HEK293 (cell line): Measurements from ENCODE around the gene AMD1.

Experiments
- GLI2 ChIP-seq: fragments of 450-650 bp; formaldehyde crosslinking; IDR thresholded peaks from 2 replicates; pipeline ENCODE4; 2017; ENCODE audit warnings: missing biosample characterization, missing genetic modification characterization, low read depth, borderline replicate concordance
- SETDB1 ChIP-seq: IDR thresholded peaks from one replicate; pipeline ENCODE4 v1.6.1; 2017; ENCODE audit warnings: mild to moderate bottlenecking, low read length, moderate library complexity, mixed read lengths; ENCODE audit not compliant: insufficient read length
- YY1 ChIP-seq: fragments of 450-650 bp; formaldehyde crosslinking; IDR thresholded peaks from 2 replicates; pipeline ENCODE4 v1.5.1; 2018; ENCODE audit warnings: missing biosample characterization, missing genetic modification characterization
- ZNF324 ChIP-seq: fragments of 450-650 bp; formaldehyde crosslinking; IDR thresholded peaks from 2 replicates; pipeline ENCODE4 v1.5.1; 2016; ENCODE audit warnings: missing biosample characterization, missing genetic modification characterization
- TF ChIP-seq, protein P1 (sequence below): IDR thresholded peaks from 2 replicates; pipeline ENCODE4 v1.6.1; 2011; ENCODE audit warnings: mild to moderate bottlenecking, low read depth, low read length, borderline replicate concordance
- TF ChIP-seq, protein P2 (sequence below): fragments of 450-650 bp; IDR thresholded peaks from 2 replicates; pipeline ENCODE4 v1.5.1; 2018; ENCODE audit warnings: missing biosample characterization, mild to moderate bottlenecking, missing genetic modification characterization
- TF ChIP-seq, protein P3 (sequence below): fragments of 450-650 bp; formaldehyde crosslinking; IDR thresholded peaks from 2 replicates; pipeline ENCODE4 v1.5.1; 2016; ENCODE audit warnings: missing biosample characterization, missing genetic modification characterization, low read depth
- TF ChIP-seq, protein P4 (sequence below): fragments of 450-650 bp; formaldehyde crosslinking; IDR thresholded peaks from 2 replicates; pipeline ENCODE4 v1.5.1; 2016; ENCODE audit warnings: missing biosample characterization, missing genetic modification characterization
- TF ChIP-seq, protein P5 (sequence below): fragments of 450-650 bp; formaldehyde crosslinking; IDR thresholded peaks from 2 replicates; pipeline ENCODE4 v1.5.1; 2017; ENCODE audit warnings: missing biosample characterization, missing genetic modification characterization

DNA sequence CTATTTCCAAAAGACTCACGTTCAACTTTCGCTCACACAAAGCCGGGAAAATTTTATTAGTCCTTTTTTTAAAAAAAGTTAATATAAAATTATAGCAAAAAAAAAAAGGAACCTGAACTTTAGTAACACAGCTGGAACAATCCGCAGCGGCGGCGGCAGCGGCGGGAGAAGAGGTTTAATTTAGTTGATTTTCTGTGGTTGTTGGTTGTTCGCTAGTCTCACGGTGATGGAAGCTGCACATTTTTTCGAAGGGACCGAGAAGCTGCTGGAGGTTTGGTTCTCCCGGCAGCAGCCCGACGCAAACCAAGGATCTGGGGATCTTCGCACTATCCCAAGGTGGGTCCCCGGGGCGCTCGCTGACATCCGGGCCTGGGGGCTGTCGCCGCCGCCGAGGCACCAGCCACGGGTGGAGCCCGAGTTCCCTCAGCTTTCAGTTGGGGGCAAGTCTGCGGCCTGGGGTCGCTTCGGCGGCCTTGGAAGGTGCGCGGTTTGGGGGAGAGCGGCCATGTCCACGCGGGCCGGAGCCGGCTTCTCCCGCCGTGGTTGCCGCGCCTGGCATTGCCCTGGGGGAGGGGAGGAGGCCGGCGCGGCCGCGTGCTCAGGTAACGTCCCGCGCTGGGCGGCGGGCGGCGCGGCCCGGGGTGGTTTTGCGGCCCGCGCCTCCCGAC lies 429 bp downstream of the AMD1 start:
- TF ChIP-seq SETDB1 (no peak), GLI2 (tag by site-specific recombination) (no peak), ZNF324 (tag by site-specific recombination) (no peak), YY1 (tag by site-specific recombination) (no peak; the same call in 1 of the 2 replicates)
- TF ChIP-seq, protein P1, sequence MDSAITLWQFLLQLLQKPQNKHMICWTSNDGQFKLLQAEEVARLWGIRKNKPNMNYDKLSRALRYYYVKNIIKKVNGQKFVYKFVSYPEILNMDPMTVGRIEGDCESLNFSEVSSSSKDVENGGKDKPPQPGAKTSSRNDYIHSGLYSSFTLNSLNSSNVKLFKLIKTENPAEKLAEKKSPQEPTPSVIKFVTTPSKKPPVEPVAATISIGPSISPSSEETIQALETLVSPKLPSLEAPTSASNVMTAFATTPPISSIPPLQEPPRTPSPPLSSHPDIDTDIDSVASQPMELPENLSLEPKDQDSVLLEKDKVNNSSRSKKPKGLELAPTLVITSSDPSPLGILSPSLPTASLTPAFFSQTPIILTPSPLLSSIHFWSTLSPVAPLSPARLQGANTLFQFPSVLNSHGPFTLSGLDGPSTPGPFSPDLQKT, result no peak
- TF ChIP-seq, protein P2, sequence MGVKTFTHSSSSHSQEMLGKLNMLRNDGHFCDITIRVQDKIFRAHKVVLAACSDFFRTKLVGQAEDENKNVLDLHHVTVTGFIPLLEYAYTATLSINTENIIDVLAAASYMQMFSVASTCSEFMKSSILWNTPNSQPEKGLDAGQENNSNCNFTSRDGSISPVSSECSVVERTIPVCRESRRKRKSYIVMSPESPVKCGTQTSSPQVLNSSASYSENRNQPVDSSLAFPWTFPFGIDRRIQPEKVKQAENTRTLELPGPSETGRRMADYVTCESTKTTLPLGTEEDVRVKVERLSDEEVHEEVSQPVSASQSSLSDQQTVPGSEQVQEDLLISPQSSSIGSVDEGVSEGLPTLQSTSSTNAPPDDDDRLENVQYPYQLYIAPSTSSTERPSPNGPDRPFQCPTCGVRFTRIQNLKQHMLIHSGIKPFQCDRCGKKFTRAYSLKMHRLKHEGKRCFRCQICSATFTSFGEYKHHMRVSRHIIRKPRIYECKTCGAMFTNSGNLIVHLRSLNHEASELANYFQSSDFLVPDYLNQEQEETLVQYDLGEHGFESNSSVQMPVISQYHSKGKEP (tag by site-specific recombination), result no peak
- TF ChIP-seq, protein P3, sequence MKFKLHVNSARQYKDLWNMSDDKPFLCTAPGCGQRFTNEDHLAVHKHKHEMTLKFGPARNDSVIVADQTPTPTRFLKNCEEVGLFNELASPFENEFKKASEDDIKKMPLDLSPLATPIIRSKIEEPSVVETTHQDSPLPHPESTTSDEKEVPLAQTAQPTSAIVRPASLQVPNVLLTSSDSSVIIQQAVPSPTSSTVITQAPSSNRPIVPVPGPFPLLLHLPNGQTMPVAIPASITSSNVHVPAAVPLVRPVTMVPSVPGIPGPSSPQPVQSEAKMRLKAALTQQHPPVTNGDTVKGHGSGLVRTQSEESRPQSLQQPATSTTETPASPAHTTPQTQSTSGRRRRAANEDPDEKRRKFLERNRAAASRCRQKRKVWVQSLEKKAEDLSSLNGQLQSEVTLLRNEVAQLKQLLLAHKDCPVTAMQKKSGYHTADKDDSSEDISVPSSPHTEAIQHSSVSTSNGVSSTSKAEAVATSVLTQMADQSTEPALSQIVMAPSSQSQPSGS, result no peak
- TF ChIP-seq, protein P4, sequence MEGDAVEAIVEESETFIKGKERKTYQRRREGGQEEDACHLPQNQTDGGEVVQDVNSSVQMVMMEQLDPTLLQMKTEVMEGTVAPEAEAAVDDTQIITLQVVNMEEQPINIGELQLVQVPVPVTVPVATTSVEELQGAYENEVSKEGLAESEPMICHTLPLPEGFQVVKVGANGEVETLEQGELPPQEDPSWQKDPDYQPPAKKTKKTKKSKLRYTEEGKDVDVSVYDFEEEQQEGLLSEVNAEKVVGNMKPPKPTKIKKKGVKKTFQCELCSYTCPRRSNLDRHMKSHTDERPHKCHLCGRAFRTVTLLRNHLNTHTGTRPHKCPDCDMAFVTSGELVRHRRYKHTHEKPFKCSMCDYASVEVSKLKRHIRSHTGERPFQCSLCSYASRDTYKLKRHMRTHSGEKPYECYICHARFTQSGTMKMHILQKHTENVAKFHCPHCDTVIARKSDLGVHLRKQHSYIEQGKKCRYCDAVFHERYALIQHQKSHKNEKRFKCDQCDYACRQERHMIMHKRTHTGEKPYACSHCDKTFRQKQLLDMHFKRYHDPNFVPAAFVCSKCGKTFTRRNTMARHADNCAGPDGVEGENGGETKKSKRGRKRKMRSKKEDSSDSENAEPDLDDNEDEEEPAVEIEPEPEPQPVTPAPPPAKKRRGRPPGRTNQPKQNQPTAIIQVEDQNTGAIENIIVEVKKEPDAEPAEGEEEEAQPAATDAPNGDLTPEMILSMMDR, result no peak
- TF ChIP-seq, protein P5, sequence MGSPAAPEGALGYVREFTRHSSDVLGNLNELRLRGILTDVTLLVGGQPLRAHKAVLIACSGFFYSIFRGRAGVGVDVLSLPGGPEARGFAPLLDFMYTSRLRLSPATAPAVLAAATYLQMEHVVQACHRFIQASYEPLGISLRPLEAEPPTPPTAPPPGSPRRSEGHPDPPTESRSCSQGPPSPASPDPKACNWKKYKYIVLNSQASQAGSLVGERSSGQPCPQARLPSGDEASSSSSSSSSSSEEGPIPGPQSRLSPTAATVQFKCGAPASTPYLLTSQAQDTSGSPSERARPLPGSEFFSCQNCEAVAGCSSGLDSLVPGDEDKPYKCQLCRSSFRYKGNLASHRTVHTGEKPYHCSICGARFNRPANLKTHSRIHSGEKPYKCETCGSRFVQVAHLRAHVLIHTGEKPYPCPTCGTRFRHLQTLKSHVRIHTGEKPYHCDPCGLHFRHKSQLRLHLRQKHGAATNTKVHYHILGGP (tag by site-specific recombination), result no peak
